ENCODE results near the gene TRIL.

GRCh38 chr7:28980451-28981160 is 22.5 kb upstream of the TRIL start:
- no peak for TF ChIP-seq MAZ (IDR thresholded peaks at IDR 0.05; ENCODE audit: borderline replicate concordance, low read depth, low read length)
- TF ChIP-seq CTCF (IDR thresholded peaks at IDR 0.05), result no peak
- TF ChIP-seq POLR2A (IDR thresholded peaks at IDR 0.05; ENCODE audit: low read length), result no peak
- TF ChIP-seq EHMT2 (IDR thresholded peaks at IDR 0.05; ENCODE audit: low read depth), result no peak
- TF ChIP-seq GATA3 (IDR thresholded peaks at IDR 0.05; ENCODE audit: borderline replicate concordance), result no peak
- no peak for TF ChIP-seq KDM1A (IDR thresholded peaks at IDR 0.05; ENCODE audit: low read depth)
- TF ChIP-seq MYC (IDR thresholded peaks at IDR 0.05; ENCODE audit: borderline replicate concordance, low read length), result no peak
- no peak for TF ChIP-seq RCOR1 (IDR thresholded peaks at IDR 0.05; ENCODE audit: low read depth, low read length)
- no peak for TF ChIP-seq RNF2 (IDR thresholded peaks at IDR 0.05; ENCODE audit: borderline replicate concordance, low read depth)
